ENCODE results near the gene GPR84.

DNA sequence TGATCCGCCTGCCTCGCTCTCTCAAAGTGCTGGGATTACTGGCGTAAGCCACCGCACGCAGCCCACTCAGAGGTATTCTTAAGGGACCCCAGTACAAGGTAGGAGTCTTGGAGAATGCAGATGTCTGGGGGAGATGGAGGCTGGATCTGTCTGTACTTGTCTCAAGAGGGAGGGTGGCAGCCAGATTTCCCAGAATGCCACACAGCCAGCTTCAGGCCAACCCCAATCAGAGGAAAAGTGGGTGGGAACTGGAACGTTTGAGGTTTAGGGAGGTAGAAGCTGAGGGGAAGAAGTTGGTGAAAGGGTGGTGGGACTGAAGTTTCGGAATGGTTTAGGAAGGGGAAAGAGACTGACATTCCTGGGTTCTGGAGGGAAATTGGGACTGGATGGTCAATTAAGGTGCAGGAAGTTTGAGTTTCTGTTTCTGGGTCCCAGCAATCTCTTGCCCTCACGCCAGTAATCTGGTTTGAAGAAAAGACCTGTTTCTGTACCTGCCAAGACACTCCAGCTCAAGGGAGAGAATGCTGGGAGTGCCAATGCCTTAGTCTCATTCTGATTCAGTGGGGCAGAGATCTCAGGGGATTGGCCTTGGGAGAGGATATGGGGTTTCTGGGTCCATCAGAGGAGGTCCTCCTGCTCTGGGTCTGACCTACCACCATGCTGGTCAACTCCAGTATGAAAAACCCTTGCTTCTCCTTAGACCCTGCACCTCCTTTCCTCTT is 28.4 kb upstream of the GPR84 start:
- TF ChIP-seq, protein P1, sequence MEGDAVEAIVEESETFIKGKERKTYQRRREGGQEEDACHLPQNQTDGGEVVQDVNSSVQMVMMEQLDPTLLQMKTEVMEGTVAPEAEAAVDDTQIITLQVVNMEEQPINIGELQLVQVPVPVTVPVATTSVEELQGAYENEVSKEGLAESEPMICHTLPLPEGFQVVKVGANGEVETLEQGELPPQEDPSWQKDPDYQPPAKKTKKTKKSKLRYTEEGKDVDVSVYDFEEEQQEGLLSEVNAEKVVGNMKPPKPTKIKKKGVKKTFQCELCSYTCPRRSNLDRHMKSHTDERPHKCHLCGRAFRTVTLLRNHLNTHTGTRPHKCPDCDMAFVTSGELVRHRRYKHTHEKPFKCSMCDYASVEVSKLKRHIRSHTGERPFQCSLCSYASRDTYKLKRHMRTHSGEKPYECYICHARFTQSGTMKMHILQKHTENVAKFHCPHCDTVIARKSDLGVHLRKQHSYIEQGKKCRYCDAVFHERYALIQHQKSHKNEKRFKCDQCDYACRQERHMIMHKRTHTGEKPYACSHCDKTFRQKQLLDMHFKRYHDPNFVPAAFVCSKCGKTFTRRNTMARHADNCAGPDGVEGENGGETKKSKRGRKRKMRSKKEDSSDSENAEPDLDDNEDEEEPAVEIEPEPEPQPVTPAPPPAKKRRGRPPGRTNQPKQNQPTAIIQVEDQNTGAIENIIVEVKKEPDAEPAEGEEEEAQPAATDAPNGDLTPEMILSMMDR (IDR thresholded peaks at IDR 0.05; ENCODE audit: borderline replicate concordance, extremely low read depth, low read length, poor library complexity, severe bottlenecking): no peak
- no peak for TF ChIP-seq EZH2 (IDR thresholded peaks at IDR 0.05; ENCODE audit: borderline replicate concordance, low read depth, low read length, severe bottlenecking)

Measured in DND-41 (cell line).